GM19468 (cell line): ENCODE results near the gene DHX58.

Source experiments
- ATAC-seq: cut with Tn5 transposase; IDR thresholded peaks from one replicate; pipeline ENCODE4 v1.9.1; 2021; ENCODE audit warnings: mild to moderate bottlenecking, moderate library complexity, moderate number of reproducible peaks; ENCODE audit not compliant: unreplicated experiment; ENCODE audit errors: extremely low read depth

The DHX58 gene

DNA sequence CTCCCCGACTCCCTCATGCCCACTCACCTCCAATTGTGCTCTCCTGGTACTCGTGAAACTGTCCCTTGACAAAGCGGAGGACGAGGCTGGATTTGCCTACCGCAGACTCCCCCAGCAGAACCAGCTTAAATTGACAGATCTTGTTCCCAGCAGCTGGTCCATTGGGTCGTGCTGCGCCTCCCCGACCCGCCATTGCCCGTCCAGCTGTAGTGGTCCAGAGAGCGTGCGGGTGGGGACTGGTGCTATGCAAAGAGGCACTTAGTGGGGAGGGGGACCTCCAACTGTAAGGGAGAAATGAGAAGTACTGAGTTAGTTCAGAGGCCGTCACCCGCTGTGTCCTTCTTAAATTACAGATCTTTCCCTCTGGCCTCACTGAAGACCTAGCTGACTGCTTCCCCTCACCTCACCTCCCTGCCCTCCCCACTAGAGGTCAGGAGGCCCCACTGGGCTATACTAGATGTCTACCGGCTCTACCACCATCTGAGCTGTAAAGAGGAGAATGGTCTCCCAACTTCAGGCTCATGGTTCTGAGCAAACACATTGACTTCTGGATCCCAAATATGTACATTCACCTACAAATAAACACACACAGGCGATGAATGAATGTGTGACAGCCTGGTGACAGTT lies 17.9 kb upstream of the DHX58 start:
- ATAC-seq = no peak

GRCh38 chr17:42129109-42129837 lies 16.8 kb upstream of the DHX58 start:
- ATAC-seq = no peak

GRCh38 chr17:42127414-42127813 lies 14.9 kb upstream of the DHX58 start:
- no peak for ATAC-seq

DNA sequence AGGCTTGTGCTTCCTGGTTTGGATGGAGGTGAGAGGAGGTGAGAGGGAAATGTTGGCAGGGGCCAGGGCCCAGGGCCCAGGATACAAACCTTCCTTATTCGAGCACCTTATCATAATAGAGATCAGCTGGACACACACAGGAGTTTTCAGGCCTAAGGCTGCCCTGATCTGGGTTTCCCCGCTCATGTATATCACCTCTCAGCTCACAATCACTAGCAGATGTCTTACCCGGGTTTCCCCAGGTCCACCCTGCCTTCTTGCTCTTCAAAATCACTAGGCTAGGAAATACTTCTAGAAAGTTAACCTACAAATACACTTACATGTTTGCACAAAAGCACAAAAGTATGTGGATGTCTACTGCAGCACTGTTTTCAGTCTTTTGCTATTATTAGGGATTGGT lies 14.3 kb upstream of the DHX58 start:
- ATAC-seq = no peak

GRCh38 chr17:42125565-42125964 lies 13.1 kb upstream of the DHX58 start:
- ATAC-seq = no peak

DNA sequence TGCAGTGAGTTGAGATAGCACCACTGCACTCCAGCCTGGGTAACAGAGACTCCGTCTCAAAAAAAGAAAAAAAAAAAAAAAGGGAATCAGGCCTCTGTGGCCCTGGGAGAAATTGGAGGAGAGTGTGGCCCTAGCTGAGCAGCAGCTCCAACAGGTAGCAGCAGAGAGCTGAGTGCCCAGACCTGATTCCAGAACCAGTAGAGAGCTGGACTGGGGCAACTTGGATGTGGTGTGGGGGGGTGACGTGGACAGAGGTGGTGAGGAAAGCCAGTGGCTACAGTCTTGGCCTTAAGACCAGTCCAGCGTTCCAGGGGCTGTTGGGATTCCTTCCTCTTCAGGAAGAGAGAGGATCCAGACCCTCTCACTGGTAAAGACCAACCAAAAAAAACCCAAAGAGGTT lies 11.7 kb upstream of the DHX58 start:
- ATAC-seq = no peak

GRCh38 chr17:42122371-42123303 lies 10.1 kb upstream of the DHX58 start, which contains the start of gene HSPB9:
HSPB9 (plus strand) TSS chr17:42122804; CDS start chr17:42122851, 47 bp downstream.
- no peak for ATAC-seq

DNA sequence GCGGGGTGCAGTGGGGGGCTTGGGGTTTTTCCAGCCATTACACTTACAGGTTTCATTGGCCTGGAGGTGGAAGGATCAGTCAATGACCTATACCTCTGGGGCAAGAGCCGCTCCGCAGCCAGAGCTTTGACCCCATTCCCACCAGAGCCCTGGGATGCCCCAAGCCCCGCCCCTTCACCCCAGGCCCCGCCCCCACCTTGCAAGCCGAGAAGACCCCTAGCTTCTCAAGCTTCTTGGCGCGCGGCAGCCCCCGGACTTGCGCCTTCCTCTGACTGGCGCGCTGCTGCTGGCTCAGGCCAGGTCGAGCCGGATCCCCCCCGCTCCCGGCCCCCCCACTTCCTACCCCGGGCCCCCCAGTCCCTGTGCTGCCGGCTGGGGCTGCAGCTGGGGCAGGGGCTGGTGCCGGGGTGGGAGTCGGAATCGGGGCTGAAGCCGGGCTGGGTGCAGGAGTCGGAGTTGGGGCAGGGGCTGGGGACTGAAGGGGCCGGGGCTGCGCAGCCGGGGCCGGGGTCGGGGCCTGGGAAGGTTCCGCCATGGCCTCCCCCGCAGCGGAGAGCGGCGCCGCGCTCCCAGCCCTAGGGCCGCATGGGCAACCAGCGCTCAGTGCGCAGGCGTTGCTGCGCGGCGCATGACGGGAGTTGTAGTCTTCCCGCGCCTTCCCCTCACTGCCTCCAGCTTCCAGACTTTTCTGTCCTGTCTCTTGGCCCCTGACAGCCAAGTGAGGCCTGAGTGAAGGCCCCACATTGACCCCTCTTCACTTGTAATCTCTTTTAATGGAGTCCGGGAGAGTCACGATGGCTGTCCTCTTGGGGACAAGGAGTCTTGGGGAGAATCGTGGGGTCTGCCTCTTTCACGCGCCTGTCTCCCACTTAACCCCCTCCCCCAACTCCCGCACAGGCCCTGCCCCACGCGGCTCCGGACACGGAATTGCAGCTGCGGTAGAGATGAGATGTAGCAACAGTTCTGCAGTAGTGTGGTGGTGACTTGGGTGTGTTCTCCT lies 8.6 kb upstream of the DHX58 start, which contains the start of gene KAT2A:
KAT2A (minus strand) TSS at position 598 of the 1,000 bp plus-strand sequence; CDS start at position 535, 63 bp downstream.
- ATAC-seq = no peak

DNA sequence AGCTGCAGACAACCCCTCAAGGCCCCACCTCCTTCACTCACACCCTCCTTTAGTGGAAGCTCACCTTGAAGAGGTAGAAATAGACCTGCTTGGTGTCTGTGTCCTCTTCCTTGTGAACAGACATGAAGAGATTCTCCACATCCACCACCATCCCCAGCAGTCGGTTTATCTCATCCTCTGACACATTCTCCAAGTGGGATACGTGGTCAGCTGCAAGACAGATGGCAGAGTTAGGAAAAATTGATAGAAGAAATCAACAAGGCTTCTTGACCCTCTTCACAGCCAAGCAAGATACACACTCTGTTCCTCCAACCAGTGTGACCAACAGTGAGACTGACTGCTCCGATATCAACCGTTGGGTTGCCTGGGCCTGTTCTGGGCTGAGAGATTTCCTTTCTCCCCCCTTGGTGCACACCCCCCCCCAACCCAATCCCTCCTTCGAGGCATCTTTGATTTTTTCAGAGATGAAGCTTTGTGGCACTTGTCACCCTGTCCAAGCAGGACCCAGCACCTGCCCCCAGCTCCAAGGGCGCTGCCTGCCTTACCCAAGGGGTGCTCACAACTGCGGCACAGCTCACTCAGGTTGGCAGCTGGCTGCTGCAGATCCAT lies 7.8 kb upstream of the DHX58 start:
- no peak for ATAC-seq

GRCh38 chr17:42119301-42119700 lies 6.8 kb upstream of the DHX58 start:
- ATAC-seq = no peak

GRCh38 chr17:42118545-42118944 lies 6.0 kb upstream of the DHX58 start:
- no peak for ATAC-seq

DNA sequence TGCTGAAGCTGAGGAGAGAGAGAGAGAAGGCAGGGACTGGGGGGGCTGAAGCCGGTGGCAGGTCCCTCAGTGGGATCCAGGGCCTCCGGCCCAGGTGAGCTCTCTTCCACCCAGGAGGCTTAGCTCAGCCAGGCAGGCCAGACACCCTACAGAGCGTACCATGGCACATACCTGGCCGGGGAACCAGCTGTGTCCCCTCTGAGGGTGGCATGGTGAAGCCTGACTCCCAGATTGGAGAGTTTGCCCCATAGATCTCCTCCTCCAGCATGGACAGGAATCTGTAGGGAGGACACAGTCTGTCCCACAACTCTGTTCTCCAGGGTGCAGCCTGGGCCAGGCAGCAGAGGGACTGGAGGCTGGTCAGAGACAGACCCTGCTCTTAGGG lies 5.6 kb upstream of the DHX58 start:
- ATAC-seq = no peak

GRCh38 chr17:42117397-42118125 lies 5.0 kb upstream of the DHX58 start:
- no peak for ATAC-seq

DNA sequence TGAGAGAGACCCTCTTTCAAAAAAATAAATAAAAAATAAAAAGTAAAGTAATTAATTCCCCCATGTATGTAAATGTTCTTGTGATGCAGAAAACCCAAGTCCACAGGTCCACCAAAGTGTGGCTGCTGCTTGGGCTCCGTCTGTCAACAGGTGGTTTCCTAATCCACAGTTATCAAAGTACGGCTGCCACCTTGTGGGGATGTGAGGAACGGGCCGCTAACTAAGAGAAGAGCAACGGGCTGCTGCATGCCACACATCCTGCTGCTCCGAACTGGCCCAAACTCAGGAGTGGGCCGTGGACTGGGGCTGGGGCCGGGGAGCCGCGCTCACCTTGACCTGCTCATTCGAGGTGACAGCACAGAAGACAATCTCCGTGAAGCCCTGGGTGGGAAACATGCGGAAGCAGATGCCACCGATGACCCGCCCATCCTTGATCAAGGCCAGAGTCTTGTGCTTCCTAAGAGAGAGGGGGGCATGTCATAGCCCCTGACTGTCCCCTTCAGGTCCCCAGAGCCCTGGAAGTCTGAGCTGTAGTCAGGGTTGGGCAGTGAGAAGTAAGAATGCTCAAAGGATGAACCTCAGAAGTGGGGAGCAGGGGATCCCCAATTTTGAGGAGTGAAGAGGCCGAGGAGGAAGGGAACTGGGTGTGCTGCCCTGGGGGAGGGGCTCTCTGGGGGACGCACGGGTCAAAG lies 4.3 kb upstream of the DHX58 start:
- no peak for ATAC-seq

- ATAC-seq = no peak
Observed at GRCh38 chr17:42114118-42114517, 1.6 kb upstream of the DHX58 start.

DNA sequence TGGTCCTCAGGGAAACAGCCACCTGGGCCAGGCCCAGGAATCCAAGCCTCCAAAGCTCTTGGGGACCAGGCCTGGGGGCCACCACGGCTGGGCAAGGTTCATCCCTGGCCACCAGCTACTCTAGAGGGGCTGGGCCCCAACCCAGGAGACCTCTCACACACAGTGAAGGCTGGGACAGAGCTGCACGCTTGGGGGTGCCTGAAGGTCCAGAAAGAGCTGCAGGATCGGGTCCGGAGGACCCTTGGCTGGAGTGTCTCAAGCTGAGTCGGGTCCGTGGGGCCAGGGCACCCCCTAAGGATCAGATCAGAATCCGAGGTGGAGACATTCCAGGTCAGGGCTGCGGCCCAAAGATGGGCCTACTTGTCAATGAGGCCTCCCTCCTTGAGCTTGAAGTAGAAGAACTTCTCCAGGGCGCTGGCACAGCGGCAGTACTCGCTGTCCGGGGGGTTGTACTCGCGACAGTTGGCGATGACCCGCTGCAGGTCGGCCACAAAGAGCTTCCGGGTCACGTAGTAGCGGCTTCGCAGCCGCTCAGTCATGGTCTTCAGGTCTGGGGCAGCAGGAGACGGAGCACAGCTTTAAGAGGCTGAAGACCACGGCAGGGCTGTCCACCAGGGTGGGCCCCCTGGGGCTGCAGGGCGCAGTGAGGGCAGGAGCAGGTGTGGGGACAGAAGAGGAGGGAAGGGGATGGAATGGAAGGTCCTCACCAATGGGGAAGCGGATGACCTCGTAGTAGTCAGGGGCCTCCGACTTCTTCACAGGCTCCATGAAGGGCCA lies 967 bp upstream of the DHX58 start:
- no peak for ATAC-seq

- ATAC-seq = no peak
Observed at GRCh38 chr17:42111871-42112551, 503 bp downstream of the DHX58 start.
